DMS53 (cell line): Measurements from ENCODE around the gene MEF2B.
"Not testable (repeated sequence)": the region's sequence is repeated elsewhere in the genome, so short reads cannot be mapped to it uniquely, and the experiment has no call there.

Experiments
- DNase-seq: peaks from one replicate; lab custom pipeline; 2025; lab: John Stamatoyannopoulos, UW

The MEF2B gene

DNA sequence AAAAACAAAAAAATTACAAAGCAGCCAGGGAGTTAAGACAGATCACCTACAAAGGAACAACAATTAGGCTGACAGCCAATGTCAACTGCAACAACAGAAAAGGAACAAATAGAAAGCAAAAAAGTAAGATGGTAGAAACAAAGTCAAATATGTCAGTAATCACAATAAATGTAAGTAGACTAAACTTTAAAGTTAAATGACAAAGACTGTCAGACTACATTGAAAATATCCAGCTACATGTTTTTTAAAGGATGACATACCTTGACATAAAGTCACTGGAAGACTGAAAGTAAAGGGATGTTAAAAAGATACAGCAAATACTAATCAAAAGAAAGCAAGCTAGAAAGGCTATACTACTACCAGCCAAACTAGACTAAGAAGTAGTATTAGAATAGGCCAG, 46.7 kb downstream of the MEF2B start:
- no peak for DNase-seq

DNA sequence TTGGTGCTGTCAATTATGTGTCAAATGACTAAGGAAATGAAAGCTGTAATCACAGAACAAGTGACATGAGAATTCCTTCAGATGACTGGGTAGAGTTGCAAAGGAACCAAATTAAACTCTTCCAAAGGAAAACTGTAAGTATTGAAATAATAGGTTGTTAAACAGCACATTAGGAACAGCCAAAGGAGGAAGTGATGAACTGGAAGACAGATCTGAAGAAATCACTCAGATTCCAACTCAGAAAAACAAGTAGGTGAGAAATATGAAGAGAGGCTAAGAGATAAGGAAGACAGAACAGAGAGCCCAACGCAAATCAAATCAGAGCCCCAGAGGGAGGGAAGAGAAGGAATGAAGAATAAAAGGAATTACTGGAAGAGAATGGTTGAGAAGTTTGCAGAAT, 47.2 kb downstream of the MEF2B start:
- no peak for DNase-seq

DNA sequence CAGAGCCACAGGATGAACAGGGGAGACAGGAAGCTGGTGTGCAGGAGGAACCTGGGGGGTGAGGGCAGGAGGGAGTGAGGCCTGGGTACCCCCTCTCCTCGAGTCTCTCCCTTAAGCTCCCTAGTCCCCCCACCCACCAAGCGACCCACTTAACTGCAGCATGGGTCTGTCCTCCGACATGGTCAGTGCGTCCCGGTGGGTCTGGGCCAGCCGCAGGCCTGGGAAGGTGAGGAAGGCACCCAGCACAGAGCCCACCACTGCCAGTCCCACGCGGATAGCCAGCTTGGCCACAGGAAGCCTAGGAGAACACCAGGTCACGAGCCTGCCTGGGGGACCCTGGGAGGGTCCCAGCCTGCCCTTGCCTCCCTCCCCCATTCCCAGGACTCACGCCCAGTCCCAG, 48.7 kb downstream of the MEF2B start:
- DNase-seq = no peak

DNA sequence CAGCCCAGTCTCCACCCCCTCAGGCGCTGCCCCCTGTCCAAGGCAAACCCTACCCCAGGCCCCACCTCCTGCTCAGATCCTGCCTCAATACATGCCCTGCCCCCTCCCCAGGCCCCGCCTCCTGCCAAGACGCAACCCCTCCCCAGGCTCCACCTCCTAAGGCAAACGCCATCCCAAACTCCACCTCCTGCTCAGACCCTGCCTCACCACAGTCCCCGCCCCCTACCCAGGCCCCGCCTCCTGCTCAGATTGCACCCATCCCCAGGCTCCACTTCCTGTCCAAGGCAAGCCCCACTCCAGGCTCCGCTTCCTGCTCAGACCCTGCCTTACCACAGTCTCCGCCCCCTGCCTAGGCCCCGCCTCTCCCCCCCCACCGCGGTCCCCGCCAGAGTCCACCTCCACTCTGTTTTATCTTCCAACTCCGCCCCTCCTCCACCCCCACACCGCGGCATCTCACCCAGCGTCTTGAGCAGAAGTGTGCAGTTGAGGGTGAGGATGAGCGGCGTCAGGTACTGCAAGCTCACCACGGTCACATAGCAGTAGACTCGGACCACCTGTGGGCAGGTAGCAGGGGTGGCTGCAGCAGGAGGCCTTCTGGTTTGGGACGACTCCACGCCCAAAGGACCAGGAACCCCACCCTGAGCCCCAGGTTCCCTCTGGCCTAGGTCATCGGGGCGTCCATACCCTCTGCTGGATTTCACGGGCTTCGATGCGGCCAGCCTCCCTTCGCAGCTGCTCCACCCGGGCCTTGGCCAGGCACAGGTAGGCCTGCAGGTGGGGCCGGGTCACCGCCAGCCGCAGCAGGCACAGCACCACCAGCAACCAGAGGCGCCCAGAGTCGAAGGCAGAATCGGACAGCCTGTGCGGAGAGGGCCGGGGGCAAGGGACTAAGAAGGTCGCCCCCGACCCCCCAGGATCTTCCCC, 49.5 kb downstream of the MEF2B start:
- DNase-seq = peak; percentile 39

DNA sequence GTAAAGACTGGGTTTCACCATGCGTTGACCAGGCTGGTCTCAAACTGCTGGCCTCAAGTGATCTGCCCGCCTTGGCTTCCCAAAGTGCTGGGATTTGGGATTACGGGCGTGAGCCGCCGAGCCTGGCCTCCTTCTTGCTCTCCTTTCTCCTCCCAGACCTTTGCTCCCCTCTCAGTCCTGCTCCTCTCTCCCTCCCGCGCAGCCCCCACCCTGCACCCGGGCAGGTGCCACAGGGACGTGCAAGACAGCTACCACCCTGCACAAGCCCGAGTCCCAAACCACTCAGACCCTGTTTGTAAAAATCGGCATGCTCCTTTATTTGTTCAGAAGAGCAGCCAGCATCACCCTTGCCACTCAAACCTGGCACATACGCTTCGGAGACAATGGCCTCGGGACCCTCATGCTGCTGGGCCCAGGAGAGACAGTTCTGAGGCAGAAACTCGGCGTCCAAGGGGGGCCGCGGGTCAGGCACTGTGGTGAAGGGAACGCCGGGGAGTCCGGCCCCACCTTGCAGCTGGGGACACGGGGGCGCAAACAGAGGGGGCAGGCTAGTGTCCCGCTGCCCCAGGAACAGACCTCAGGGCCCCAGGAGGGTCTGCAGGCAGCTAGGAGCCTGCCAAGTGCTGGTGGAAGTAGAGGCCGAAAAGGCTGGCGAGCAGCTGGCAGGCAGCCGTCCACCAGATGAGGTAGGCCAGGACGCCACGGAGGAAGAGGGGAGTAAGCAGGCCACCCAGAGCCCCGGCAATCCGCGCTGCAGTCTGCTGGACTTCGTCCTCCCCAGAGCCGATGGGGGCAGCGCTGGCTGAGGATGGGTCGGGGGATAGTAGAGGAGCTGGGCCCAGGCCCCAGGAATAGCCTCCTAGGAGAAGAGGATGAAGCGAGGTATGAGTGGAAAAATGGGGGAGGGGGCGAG, 50.5 kb downstream of the MEF2B start:
- DNase-seq = no peak

DNA sequence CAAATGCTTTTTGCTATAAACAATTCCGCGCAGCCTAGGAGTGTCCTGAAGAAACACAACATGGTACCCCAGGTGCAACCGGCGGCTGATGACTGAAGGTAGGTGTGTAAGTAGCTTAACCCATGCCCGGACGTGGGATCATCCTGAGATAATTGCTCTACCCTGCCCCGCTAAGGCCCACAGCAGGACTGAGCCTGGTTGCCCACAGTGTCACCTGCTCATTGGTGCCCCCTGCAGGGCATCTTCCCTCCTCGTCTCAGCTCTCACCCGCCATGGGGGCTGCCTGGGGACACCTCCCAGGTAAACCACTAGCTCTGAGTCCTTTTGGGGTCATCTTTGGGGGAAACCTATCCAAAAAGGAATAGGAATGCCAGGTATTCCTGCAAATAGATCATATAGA, 54.1 kb downstream of the MEF2B start:
- DNase-seq = peak; percentile 52

DNA sequence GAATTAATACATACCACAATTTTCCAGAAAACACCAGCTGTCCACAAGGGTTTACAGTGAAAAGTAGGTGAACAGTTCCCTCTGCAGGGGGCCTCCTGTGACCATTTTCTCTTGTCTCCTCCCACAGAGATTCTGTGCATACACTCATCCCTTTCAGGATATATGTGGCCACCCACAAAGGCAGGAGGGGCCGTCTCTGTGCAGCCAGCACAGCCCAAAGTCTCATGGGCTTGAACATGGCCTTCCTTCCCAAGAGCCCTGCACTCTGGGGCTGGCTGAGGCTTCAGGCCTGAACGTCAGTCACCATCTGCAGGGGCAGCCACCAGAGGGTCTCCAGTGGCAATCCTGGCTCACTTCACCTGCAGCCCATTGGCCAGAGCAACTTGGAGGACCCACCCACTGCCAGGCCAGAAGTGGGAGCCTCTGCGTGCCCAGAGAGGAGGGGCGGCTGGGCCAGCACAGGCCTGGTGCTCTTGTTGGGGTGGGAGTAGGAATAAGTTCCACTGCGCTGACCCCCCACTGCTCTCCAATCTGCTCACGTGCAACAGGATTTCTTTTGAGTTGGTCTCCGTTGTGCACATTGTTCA, 56.9 kb downstream of the MEF2B start:
- peak; percentile 30 for DNase-seq

DNA sequence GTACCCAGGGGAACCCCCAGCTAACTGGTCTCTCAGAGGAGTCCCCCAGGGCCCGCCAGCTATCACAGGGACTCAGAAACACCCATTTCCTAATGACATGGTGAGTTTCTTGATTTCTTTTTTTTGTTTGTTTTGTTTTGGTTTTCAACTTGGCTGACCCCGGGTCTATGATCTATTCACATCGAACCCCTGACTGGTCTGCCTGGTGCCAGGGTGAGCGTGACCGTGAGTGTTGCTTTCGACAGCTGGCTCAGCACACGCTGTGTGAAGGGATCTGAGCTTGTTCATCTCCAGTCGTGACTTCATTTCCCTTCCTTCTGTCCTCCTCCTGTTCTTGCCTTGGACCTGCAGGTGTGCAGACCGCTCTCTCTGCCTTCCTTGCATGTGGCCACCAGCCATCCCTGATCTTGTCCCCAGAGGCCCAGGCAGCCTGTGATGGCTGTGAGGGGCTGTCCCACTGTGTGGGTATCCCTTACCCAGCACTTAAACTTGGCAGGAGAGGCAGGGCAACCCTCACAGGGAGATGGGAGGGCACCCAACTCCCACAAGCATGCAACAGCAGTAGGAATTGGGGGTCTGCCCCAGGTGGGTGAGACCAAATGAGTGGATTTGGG, 58.0 kb downstream of the MEF2B start:
- DNase-seq = no peak

DNA sequence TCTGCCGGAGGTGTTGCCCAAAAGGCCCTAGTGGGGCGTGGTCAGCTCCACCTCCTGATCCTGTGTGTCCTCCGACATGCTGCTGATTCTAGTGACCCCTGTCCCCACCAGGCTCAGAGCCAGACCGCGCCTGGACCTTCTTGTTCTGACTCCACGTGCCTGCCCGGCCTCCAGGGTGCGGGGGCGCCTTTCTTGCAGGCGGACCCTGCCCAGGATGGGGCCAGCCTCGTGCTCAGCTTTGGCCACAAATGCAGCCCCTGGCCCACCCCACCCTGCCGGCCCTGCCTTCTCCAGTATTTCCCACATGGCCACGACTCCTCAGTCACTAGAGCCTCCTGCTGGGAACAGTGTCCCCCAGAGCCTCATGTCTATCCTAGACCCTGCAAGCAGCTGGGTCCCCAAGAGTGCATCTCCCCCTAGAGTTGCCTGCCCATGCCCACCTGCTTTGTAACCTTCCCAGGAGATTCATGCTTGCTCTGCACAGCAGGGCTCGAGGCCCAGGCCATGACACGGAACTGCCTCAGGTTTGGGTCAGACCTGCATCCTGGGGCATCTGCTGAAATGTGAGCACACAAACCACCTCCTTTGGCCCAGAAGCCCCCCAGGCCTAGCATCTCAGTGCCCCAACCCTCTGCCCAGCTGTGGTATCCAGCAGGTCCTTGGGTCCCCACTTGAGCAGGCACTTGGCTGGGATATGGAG, 58.8 kb downstream of the MEF2B start:
- no peak for DNase-seq

DNA sequence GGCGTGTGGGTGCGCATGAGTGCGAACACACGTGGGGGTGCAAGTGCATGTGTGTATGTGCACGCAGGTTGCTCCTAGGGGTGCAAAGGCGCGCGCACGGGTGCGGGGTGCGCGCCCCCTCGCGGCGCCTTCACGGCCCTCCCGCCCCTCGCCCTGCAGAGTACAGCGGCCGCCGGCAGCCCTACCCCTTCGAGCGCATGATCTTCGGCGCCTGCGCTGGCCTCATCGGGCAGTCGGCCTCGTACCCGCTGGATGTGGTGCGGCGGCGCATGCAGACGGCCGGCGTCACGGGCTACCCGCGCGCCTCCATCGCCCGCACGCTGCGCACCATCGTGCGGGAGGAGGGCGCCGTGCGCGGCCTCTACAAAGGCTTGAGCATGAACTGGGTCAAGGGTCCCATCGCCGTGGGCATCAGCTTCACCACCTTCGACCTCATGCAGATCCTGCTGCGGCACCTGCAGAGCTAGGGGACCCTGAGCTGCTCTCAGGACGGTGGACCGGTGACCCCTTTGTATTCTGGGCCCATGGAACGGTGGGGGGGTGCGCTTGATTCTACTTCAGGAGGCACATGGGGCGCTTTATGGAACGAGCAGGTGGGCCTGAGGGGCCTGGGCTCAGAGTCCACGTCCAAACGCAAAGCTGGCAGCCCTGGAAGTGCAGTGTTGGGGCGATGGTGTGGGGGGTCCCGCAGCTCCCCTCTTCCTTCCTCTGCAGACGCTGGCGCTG, 59.5 kb downstream of the MEF2B start:
- DNase-seq = peak; percentile 72

DNA sequence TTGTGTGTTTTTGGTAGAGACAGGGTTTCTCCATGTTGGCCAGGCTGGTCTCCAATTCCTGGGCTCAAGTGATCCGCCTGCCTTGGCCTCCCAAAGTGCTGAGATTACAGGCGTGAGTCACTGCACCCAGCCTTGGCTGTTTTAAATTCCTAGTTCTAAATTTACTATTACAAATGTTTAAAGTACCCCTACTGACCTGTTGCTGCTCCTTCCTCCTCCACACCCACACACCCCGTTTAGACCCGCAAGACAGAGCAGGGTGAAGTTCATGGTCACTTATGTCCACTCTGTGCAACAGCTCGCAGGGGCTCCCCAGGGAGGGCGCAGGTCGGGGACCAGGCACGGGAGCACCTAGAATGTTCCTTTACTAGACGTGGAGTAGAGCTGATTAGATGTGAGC, 60.5 kb downstream of the MEF2B start:
- DNase-seq = no peak

DNA sequence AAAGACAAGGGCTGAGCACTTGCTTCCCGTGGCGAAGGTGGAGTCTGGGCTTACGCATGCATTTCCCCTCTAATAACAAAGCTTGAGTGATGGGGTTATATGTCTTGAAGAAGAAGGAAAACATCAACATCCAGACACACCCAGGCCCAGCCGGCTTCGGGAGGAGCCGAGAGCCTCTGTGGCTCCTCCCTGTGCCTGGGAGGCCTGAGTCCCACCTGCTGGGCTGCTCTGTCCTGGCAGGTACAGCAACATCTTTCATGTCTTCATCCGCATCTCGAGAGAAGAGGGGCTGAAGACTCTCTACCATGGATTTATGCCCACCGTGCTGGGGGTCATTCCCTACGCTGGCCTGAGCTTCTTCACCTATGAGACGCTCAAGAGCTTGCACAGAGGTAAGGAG, 62.4 kb downstream of the MEF2B start:
- no peak for DNase-seq

DNA sequence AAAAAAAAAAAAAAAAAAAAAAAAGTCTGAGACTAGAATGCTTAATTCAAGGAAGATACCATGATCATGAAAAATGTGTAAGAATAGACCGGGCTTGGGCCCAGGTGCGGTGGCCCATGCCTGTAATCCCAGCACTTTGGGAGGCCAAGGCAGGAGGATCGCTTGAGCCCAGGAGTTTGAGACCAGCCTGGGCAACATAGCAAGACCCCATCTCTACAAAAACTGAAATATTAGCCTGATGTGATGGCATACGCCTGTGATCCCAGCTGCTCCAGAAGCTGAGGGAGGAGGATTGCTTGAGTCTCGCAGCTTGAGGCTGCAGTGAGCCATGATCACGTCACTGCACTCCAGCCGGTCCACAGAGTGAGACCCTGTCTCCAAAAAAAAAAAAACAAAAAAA, 63.1 kb downstream of the MEF2B start:
- not testable (repeated sequence) for DNase-seq

DNA sequence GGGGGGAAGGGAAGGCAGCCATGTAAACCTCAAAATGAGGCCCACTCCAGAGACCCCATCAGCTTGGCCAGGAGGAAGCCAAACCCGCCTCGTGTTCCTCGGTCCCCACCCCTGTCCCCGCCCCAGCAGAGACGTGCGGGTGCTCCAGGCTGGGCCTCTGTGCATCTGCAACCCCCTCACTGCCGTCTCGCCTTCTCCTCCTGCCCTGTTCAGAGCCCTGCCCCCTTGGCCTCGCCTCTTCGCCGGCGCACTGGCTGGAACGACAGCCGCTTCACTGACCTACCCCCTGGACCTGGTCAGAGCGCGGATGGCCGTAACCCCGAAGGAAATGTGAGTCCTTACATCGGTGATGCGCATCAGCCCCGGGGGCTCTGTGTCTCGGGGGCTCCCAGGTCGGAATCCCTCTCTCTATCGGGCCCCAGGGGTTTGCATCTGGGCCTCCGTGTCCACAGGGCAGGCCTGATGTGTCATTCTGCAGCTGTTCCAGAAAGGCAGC, 64.0 kb downstream of the MEF2B start:
- peak; percentile 72 for DNase-seq

DNA sequence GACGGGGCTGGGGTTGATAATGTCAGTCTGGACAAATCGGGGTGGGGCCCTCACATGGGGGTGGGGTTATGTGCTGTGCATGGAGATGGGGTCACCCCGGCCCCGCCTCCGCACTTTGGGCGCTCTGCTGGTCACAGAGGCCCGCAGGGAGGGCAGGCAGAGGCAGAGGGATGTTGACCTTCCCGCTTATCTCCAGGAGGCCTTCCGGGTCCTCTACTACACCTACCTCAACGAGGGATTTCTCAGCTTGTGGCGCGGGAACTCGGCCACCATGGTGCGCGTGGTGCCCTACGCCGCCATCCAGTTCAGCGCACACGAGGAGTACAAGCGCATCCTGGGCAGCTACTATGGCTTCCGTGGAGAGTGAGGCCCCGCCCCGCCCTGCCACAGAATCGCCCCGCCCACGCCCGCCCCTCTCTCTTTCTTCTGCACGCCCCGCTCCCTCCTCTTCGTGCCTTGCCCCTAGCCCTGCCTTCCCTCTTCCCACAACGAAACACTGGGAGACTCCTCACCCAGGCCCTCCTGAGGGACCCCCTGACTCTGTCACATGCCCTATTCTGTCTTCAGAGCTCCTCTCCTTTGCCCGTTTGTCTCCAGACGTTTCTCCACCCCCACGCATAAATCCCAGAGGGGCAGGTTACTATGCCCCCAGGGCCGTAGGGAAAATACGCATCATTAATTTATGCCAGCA, 64.6 kb downstream of the MEF2B start:
- peak; percentile 88 for DNase-seq

DNA sequence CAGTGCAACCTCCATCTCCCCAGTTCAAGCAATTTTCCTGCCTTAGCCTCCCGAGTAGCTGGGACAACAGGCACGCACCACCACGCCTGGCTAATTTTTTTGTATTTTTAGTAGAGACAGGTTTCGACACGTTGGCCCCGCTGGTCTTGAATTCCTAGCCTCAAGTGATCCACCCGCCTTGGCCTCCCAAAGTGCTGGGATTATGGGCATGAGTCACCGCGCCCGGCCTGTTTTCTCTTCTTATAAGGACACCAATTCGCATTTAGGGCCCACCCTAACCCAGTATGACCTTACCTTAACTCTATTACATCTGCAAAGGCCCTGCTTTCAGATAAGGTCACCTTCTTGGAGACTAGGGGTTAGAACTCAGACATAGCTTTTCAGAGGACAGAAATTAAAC, 66.9 kb downstream of the MEF2B start:
- DNase-seq = no peak

DNA sequence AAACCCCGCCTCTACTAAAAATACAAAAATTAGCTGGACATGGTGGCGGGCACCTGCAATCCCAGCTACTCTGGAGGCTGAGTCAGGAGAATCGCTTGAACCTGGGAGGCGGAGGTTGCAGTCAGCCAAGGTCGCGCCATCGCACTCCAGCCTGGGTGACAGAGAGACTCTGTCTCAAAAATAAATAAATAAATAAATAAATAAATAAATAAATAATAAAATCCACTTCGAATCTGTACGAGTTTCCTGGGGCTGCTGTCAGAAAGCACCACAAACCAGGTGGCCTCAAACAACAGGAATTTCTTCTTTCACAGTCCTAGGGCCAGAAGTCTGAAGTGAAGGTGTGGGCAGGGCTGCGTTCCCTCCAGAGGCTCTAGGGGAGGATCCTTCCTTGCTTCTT, 67.5 kb downstream of the MEF2B start:
- DNase-seq = not testable (repeated sequence)

DNA sequence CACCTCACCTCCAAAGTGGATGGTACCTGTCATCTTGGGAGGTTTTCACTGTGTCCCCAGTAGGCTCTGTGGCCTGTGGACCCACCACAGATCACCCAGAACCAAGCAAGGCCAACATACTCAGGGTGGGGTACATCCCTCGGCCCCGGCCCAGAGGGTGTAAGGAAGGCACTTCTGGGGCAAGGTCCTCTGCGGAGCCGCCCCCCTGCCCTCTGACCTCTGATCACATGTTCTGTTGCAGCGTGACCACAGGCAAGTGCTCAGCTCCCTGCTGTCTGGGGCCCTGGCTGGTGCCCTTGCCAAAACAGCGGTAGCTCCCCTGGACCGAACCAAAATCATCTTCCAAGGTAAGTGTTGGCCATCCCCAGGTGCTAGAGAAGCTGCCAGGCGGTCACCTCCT, 68.5 kb downstream of the MEF2B start:
- DNase-seq = no peak

DNA sequence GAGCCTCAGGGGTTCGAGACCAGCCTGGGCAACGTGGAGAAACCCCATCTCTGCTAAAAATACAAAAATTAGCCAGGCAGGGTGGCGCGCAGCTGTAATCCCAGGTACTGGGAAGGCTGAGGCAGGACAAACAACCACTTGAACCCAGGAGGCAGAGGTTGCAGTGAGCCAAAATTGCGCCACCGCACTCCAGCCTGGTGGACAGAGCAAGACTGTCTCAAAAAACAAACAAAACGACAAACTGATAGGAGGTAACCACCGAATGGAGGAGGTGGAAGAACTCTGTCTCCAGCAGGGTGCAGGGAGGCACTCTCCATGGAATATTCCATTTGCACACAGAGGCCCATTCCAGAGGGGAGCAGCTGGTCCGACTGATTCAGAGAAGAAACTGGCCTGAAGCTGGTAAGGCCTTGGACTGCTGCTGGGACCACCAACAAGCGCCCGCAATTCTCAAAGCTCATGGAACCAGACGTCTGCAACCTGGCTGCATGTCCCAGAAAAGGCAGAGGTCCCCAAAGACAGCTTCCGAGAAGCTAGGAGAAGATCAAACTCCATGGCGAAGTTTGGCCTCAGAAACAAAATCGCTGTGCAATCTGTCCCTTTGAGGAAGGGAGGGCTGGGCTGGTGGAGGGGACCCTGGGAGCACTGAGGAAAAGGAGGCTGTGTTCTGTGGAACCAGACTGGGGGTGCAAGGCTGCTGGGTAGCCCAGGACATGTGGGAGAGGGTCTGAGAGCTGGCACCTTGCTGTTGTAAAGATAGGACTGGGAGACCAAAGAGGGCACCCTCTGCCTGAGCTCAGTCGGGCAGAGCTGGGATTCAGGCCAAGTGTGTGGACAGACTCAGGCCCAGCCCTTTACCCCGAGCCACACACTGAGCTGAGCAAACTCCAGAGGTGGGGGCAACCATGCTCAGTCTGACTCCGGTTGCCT, 71.1 kb downstream of the MEF2B start:
- no peak for DNase-seq
